Colonic mucosa (tissue), 4 donors: ENCODE measurements around the gene TMCC1. TPM values are rescaled to one million over a fixed set of nuclear protein-coding genes. Genes with fewer than 3 reads are reported as not detected.

ENCODE experiments used
- DNase-seq: peaks from one replicate; pipeline ENCODE4 v3.0.0-alpha.2; 2020
- H3K27ac ChIP-seq: fragments of 200-600 bp; one replicate; pipeline ENCODE4 v1.8.0; 2021
- H3K27me3 ChIP-seq: fragments of 200-600 bp; one replicate; pipeline ENCODE4 v1.8.0; 2021
- H3K36me3 ChIP-seq: fragments of 200-600 bp; one replicate; pipeline ENCODE4 v1.8.0; 2021
- H3K4me1 ChIP-seq: fragments of 200-600 bp; one replicate; pipeline ENCODE4 v1.8.0; 2021; ENCODE audit warnings: mild to moderate bottlenecking
- H3K4me3 ChIP-seq: fragments of 200-600 bp; one replicate; pipeline ENCODE4 v1.8.0; 2021
- H3K9ac ChIP-seq, 2 donors: one replicate each; pipeline ENCODE4 v1.7.0; 2013; ENCODE audit warnings: control low read depth in 2 of 2, low read depth in 2 of 2, low read length in 2 of 2
- H3K9me3 ChIP-seq: fragments of 200-600 bp; one replicate; pipeline ENCODE4 v1.8.0; 2021
- CTCF ChIP-seq: fragments of 200-600 bp; IDR thresholded peaks from one replicate; pipeline ENCODE4 v1.8.0; 2022; ENCODE audit warnings: antibody characterized with exemption, mild to moderate bottlenecking
- intact Hi-C: fragments of 100-400 bp; cut with DNase I; formaldehyde crosslinking; loops from one replicate; pipeline ENCODE4 v1.14.1; 2022
- total RNA-seq, 2 donors: library from RNA; stranded (reverse); fragmentation: NEBNext Ultra II Directional in 1 of 2; extraction: Animal tissue kit (Norgen Biotek cat#: 25700) in 1 of 2; gene quantifications; one replicate each; pipeline ENCODE4 v1.2.1, GENCODE V29; 2021
- donor health status: healthy.
- donor health status: DM: no; HTN: no; CAD: no.
- donor health status: DM: no; HTN: no; CAD: no.

TMCC1 gene
- total RNA-seq, 2 donors from 2014 or later, result 23.2 to 32.8 TPM

- intact Hi-C loops, result no loop called here
- H3K36me3 ChIP-seq, result no peaks in the 10 kb centered on the region
- no peaks in the 10 kb centered on the region for H3K9me3 ChIP-seq
- no peaks in the 10 kb centered on the region for H3K27me3 ChIP-seq
- TF ChIP-seq CTCF, result no peak
- H3K9ac ChIP-seq, result no peak overlapping the region
- DNase-seq, result no peak
- H3K4me1 ChIP-seq, result no peaks in the 10 kb centered on the region
- H3K27ac ChIP-seq, result no peak overlapping the region
- no peak overlapping the region for H3K4me3 ChIP-seq
These were observed 119.5 kb downstream of the TMCC1 start for GRCh38 chr3:129773691-129774663.

GRCh38 chr3:129770604-129771003 lies 122.9 kb downstream of the TMCC1 start:
- Histone ChIP-seq H3K4me3 (no peak overlapping the region), H3K9ac (no peak overlapping the region), H3K9me3 (no peaks in the 10 kb centered on the region), H3K36me3 (no peaks in the 10 kb centered on the region), H3K27ac (no peak overlapping the region), H3K4me1 (no peaks in the 10 kb centered on the region), H3K27me3 (no peaks in the 10 kb centered on the region)
- intact Hi-C loops, result no loop called here
- no peak for DNase-seq
- no peak for TF ChIP-seq CTCF

GRCh38 chr3:129769616-129770015 lies 123.9 kb downstream of the TMCC1 start:
- Histone ChIP-seq H3K4me3 (no peak overlapping the region), H3K36me3 (no peaks in the 10 kb centered on the region), H3K27me3 (no peaks in the 10 kb centered on the region), H3K9ac (no peak overlapping the region), H3K4me1 (no peaks in the 10 kb centered on the region), H3K27ac (no peak overlapping the region), H3K9me3 (no peaks in the 10 kb centered on the region)
- intact Hi-C loops, result no loop called here
- no peak for DNase-seq
- no peak for TF ChIP-seq CTCF

- Histone ChIP-seq H3K4me1 (no peaks in the 10 kb centered on the region), H3K4me3 (no peak overlapping the region), H3K9ac (no peak overlapping the region), H3K36me3 (no peaks in the 10 kb centered on the region), H3K27ac (no peak overlapping the region), H3K9me3 (no peaks in the 10 kb centered on the region), H3K27me3 (no peaks in the 10 kb centered on the region)
- DNase-seq, result no peak
- no peak for TF ChIP-seq CTCF
- intact Hi-C loops, result no loop called here
These were observed 124.8 kb downstream of the TMCC1 start for GRCh38 chr3:129768728-129769127.

GRCh38 chr3:129766135-129766534 lies 127.4 kb downstream of the TMCC1 start:
- no peak for TF ChIP-seq CTCF
- intact Hi-C loops, result no loop called here
- no peaks in the 10 kb centered on the region for H3K27me3 ChIP-seq
- no peaks in the 10 kb centered on the region for H3K4me1 ChIP-seq
- H3K36me3 ChIP-seq, result no peaks in the 10 kb centered on the region
- no peak overlapping the region for H3K9ac ChIP-seq
- no peak overlapping the region for H3K4me3 ChIP-seq
- DNase-seq, result no peak
- no peaks in the 10 kb centered on the region for H3K9me3 ChIP-seq
- H3K27ac ChIP-seq, result no peak overlapping the region
